Measurements from ENCODE around the gene APOC1.
"Not testable (repeated sequence)": the region's sequence is repeated elsewhere in the genome, so short reads cannot be mapped to it uniquely, and the experiment has no call there.

The APOC1 gene

DNA sequence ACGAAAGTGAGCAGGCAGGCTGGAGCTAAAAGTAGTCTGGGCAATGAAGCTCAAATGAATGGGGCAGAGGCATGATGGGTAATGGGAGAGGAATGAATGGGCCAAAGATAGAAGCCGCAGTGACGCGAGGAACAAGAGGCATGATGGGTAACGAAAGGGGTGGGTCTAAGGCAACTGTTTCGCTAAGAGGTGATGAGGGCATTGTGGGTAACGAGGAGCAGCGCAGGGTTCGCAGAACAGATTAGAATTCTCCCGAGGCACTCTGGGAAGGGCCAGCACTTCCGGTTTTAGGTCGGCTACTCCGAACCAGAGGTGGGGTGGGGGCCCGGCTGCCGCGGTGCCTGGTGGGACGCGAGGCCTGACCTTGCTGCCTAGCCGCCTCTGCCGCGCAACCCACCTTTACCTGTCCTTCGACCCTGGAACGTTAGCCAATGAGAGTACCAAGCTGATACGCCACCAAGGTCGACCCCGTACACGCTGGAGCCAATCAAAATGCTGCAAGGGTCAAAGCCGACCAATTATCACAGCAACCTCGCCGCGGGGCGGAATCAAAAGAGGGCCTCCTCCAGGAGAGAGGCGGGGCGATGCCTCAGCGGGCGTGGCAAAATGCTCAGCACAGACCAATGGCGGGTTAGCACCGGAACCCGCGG is 23.9 kb upstream of the APOC1 start:
- DNase-seq: peak; percentile 100

DNA sequence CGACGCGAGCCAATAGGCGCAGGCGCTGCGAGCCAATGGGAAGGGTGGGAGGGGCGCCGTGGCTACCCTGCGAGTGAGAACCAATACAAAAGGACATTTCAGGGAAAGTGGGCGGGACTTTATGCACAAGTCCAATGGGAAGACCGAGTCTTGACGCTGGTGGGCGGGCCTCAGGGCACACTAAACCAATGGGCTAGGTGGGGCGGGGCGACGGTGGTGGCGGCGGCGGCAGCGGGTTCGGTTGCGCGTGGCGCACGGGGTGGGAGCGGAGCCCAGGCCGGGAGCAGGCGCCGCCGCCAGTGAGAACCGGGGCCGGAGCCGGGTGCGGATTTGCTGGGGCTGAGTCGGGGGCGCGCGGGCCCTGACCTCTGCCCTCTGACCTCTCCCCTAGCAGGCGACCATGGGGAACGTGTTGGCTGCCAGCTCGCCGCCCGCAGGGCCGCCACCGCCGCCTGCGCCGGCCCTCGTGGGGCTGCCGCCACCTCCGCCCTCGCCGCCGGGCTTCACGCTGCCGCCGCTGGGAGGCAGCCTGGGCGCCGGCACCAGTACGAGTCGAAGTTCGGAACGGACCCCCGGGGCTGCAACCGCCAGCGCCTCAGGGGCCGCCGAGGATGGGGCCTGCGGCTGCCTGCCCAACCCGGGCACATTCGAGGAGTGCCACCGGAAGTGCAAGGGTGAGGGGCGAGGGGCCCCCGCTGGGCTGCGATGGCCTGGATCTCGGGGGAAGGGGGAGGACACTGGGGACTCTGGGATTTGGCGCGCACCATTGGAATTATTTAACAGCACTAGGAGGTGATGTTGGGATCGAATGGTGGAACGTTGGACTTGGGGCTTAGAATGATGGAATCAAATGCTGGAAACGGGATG is 23.2 kb upstream of the APOC1 start, which contains the start of gene TOMM40:
Gene TOMM40 (plus strand): TSS at position 239 of the 867 bp plus-strand sequence. CDS start 162 bp downstream, at position 401.
- DNase-seq: peak; percentile 32

DNA sequence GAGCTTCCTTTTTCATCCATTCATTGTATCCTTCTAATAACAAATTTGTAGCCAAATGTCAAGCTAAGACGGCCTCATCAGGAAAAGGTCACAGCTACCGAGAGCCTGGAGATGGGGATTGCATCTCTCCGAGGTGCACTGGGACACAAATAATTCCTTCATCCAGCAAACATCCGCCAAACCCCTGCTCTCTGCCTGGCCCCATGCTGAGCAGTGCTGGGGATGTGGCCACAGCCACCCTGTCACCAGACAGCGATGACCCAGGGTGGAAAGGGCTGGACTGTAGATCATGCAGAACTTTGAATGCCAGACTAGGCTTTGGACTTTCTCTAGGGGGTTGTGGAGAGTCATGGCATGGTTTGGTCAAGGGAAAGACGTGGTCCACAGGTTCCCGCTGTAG is 21.5 kb upstream of the APOC1 start:
- DNase-seq: no peak

DNA sequence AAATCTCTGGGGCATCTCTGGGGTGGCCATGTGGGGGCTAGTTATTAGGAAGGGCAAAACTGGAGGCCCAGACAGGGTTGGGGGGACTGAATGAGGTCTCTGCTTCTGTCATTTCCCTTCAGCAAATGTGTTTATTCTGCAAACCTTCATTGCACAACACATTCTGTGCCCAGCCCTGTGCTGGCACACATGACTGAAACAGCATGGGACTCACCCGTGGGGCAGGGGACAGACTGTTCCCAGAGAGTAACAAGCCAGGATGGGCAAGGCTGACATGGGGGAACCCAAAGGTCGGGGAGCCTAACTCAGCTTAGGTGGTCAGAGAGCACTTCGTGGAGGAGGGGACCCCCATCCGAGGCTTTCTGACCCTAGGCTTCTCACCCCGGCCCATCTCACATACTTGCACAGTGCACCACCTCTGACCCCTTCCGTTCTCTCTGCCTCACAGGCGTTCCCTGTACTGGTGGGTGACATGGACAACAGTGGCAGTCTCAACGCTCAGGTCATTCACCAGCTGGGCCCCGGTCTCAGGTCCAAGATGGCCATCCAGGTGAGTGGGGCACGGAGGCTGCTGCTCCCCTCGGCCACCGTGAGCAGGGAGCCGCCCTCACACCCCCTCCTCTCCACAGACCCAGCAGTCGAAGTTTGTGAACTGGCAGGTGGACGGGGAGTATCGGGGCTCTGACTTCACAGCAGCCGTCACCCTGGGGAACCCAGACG is 20.9 kb upstream of the APOC1 start:
- no peak for DNase-seq

DNA sequence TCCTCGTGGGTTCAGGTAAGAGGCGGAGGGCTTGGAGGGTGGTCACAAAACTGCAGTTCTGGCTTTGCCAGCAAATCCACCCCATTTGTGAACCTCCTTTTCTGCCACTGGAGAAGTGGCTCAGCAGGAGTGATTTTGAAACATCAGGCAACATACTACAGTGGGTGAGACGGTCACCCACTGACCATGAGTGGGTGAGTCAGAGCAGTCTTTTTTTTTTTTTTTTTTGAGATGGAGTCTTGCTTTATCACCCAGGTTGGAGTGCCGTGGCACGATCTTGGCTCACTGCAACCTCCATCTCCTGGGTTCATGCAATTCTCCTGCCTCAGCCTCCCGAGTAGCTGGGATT is 20.4 kb upstream of the APOC1 start:
- DNase-seq: no peak

DNA sequence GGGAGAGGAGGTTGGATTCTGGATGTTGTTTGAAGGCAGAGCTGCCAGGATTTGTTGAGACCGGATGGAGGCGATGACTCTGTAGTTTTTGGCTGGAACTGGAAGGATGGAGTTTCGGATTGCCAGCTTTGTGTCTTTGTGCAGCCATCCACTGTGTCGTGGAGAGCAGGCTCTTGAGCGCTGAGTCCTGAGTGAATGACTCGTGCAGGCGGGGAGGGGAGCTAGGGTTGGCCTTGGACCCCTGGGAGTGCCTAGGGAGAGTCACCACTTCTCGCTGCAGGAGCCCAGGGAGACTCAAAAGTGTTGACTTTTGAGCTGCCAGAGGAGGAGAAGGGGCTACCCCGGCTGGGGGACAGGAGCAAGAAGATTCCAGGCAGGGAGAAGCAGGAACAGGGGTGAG is 19.5 kb upstream of the APOC1 start:
- no peak for DNase-seq

DNA sequence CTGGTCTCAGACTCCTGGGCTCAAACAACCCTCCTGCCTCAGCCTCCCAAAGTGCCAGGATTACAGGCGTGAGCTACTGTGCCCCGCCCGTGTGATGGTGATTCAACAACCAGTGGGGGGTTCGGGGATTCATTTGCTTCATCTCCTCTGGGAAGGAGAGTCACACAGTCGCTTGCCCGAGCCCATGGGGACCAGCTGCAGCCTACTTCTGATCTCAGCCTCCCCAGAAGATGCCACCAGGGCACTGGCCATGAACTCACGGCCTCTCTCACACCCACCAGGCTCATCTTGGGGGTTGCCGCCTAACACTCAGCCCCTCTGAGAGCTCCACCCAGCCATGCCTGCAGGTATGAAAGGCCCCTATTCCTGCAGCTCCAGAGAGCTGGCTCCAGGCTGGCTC is 16.6 kb upstream of the APOC1 start:
- DNase-seq: no peak

DNA sequence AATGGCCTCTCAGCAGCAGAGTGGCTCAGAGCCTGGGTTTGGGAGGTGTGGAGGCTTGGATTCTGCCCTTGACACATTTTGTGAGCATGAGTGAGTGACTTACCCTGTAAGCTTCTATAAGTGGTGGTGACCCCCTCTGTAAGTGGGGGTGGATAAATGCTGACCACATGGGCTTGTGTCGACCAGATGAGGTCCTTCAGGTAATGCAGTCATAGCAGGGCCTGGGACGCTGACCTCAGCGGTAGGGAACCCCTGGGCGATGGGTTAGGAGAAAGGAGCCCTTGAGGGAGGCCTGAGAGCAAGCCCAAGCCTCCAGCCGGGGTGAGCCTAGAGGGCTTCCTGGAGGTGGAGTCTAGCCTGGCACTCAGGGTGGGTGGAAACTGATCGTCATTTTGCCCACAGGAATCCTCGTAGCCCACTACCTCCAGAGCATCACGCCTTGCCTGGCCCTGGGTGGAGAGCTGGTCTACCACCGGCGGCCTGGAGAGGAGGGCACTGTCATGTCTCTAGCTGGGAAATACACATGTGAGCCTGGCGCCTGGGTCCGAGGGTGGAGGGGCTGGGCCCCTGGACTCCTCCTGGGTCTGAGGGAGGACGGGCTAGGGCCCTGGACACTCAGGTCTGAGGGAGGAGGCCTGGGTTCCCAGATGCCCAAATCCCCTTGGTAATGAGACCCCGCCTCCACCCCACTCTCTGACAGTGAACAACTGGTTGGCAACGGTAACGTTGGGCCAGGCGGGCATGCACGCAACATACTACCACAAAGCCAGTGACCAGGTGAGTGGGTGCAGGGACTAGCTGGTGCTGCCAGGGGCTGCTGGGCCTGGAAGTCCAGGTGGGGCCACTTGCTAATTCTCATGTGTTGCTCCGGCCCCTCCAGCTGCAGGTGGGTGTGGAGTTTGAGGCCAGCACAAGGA is 13.8 kb upstream of the APOC1 start:
- no peak for DNase-seq

DNA sequence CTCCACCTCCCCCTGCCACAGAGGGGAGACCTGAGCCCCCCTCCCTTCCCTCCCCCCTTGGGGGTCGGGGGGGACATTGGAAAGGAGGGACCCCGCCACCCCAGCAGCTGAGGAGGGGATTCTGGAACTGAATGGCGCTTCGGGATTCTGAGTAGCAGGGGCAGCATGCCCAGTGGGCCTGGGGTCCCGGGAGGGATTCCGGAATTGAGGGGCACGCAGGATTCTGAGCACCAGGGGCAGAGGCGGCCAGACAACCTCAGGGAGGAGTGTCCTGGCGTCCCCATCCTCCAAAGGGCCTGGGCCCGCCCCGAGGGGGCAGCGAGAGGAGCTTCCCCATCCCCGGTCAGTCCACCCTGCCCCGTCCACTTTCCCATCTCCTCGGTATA is 11.2 kb upstream of the APOC1 start:
- DNase-seq: no peak

DNA sequence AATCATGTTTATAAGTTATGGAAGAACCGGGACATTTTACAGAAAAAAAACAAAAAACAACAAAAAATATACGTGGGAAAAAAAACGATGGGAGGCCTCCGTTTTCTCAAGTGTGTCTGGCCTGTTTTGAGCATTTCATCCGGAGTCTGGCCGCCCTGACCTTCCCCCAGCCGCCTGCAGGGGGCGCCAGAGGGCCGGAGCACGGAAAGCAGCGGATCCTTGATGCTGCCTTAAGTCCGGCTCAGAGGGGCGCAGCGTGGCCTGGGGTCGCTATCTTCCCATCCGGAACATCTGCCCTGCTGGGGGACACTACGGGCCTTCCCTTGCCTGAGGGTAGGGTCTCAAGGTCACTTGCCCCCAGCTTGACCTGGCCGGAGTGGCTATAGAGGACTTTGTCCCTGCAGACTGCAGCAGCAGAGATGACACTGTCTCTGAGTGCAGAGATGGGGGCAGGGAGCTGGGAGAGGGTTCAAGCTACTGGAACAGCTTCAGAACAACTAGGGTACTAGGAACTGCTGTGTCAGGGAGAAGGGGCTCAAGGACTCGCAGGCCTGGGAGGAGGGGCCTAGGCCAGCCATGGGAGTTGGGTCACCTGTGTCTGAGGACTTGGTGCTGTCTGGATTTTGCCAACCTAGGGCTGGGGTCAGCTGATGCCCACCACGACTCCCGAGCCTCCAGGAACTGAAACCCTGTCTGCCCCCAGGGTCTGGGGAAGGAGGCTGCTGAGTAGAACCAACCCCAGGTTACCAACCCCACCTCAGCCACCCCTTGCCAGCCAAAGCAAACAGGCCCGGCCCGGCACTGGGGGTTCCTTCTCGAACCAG is 10.6 kb upstream of the APOC1 start:
- peak; percentile 76 for DNase-seq

DNA sequence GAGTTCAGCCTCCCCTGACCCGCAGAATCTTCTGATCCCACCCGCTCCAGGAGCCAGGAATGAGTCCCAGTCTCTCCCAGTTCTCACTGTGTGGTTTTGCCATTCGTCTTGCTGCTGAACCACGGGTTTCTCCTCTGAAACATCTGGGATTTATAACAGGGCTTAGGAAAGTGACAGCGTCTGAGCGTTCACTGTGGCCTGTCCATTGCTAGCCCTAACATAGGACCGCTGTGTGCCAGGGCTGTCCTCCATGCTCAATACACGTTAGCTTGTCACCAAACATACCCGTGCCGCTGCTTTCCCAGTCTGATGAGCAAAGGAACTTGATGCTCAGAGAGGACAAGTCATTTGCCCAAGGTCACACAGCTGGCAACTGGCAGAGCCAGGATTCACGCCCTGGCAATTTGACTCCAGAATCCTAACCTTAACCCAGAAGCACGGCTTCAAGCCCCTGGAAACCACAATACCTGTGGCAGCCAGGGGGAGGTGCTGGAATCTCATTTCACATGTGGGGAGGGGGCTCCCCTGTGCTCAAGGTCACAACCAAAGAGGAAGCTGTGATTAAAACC is 9.9 kb upstream of the APOC1 start:
- DNase-seq: no peak

DNA sequence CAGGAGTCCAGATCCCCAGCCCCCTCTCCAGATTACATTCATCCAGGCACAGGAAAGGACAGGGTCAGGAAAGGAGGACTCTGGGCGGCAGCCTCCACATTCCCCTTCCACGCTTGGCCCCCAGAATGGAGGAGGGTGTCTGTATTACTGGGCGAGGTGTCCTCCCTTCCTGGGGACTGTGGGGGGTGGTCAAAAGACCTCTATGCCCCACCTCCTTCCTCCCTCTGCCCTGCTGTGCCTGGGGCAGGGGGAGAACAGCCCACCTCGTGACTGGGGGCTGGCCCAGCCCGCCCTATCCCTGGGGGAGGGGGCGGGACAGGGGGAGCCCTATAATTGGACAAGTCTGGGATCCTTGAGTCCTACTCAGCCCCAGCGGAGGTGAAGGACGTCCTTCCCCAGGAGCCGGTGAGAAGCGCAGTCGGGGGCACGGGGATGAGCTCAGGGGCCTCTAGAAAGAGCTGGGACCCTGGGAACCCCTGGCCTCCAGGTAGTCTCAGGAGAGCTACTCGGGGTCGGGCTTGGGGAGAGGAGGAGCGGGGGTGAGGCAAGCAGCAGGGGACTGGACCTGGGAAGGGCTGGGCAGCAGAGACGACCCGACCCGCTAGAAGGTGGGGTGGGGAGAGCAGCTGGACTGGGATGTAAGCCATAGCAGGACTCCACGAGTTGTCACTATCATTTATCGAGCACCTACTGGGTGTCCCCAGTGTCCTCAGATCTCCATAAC is 8.8 kb upstream of the APOC1 start, which contains the start of gene APOE:
Gene APOE (plus strand): TSS at position 360 of the 724 bp plus-strand sequence. CDS start 829 bp downstream, outside the sequence.
- no peak for DNase-seq

DNA sequence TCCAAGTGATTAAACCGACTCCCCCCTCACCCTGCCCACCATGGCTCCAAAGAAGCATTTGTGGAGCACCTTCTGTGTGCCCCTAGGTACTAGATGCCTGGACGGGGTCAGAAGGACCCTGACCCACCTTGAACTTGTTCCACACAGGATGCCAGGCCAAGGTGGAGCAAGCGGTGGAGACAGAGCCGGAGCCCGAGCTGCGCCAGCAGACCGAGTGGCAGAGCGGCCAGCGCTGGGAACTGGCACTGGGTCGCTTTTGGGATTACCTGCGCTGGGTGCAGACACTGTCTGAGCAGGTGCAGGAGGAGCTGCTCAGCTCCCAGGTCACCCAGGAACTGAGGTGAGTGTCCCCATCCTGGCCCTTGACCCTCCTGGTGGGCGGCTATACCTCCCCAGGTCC is 6.8 kb upstream of the APOC1 start:
- no peak for DNase-seq

DNA sequence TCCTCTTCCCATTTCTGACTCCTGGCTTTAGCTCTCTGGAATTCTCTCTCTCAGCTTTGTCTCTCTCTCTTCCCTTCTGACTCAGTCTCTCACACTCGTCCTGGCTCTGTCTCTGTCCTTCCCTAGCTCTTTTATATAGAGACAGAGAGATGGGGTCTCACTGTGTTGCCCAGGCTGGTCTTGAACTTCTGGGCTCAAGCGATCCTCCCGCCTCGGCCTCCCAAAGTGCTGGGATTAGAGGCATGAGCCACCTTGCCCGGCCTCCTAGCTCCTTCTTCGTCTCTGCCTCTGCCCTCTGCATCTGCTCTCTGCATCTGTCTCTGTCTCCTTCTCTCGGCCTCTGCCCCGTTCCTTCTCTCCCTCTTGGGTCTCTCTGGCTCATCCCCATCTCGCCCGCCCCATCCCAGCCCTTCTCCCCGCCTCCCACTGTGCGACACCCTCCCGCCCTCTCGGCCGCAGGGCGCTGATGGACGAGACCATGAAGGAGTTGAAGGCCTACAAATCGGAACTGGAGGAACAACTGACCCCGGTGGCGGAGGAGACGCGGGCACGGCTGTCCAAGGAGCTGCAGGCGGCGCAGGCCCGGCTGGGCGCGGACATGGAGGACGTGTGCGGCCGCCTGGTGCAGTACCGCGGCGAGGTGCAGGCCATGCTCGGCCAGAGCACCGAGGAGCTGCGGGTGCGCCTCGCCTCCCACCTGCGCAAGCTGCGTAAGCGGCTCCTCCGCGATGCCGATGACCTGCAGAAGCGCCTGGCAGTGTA is 6.2 kb upstream of the APOC1 start:
- no peak for DNase-seq

DNA sequence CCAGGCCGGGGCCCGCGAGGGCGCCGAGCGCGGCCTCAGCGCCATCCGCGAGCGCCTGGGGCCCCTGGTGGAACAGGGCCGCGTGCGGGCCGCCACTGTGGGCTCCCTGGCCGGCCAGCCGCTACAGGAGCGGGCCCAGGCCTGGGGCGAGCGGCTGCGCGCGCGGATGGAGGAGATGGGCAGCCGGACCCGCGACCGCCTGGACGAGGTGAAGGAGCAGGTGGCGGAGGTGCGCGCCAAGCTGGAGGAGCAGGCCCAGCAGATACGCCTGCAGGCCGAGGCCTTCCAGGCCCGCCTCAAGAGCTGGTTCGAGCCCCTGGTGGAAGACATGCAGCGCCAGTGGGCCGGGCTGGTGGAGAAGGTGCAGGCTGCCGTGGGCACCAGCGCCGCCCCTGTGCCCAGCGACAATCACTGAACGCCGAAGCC is 5.6 kb upstream of the APOC1 start:
- DNase-seq: no peak

DNA sequence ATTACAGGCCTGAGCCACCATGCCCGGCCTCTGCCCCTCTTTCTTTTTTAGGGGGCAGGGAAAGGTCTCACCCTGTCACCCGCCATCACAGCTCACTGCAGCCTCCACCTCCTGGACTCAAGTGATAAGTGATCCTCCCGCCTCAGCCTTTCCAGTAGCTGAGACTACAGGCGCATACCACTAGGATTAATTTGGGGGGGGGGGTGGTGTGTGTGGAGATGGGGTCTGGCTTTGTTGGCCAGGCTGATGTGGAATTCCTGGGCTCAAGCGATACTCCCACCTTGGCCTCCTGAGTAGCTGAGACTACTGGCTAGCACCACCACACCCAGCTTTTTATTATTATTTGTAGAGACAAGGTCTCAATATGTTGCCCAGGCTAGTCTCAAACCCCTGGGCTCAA is 4.6 kb upstream of the APOC1 start:
- DNase-seq: no peak

DNA sequence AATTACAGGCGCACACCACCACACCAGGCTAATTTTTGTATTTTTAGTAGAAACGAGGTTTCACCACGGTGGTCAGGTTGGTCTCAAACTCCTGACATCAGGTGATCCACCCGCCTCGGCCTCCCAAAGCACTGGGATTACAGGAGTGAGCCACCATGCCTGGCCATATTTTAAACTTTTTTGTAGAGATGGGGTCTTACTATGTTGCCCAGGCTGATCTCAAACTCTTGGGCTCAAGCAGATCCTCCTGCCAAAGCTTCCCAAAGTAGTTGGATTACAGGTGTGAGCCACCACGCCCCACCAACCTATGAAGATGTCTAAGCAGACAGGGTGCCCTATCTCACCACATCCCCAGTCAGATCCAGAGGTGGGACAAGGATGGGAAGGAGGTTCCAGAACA is 2.5 kb upstream of the APOC1 start:
- not testable (repeated sequence) for DNase-seq

DNA sequence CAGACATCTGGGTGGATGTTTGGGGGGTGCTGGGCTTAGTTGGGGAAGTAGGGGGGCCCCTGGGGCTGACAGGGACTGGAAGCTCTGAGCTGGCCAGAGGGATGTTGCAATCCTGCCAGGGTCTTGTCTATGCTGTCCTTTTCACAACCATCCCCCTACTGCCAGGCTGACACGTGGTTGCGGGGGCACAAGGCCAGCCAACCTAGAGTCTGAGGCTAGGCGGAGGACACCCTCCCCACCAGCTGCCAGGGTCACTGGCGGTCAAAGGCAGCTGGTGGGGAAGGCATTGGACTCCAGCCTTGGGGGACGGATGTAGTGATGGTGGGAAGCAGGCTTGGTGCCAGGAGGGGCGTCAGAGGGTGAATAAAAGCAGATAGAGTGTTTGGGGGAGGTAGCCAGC is 1.6 kb upstream of the APOC1 start:
- DNase-seq: no peak

DNA sequence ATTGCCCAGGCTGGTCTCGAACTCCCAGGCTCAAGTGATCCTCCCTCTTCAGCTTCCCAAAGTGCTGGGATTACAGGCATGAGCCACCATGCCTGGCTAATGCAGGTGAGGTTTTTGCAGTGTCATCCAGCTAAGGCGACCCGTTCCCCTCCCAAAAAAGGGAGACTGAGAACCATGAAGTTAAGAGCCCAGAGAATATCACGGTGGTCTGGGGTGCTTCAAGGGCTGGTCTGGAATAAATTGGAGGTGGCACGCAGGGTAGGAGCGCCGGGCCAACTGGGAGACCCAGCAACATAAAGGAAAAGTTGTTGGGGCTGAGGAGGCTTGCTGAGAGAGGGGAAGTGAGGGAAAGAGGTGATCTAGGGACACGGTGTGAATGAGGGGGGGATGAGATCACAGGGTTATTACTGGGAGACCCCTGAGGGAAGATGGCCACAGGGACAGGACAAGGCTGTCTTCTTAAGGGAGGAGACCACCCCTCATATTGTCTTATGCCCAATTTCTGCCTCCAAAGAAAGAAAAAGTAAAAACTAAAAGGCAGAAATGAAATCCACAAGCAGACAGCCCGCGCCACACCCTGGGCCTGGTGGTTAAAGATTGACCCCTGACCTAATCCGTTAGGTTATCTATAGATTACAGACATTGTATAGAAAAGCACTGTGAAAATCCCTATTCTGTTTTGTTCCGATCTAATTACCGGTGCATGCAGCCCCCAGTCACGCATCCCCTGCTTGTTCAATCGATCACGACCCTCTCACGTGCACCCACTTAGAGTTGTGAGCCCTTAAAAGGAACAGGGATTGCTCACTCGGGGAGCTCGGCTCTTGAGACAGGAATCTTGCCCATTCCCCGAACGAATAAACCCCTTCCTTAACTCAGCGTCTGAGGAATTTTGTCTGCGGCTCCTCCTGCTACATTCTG is 636 bp upstream of the APOC1 start:
- not testable (repeated sequence) for DNase-seq
